Panc1 (cell line): ENCODE results near the gene ADD1. TPM values are rescaled to one million over a fixed set of nuclear protein-coding genes. Genes with fewer than 3 reads are reported as not detected.

Experiments used
- ATAC-seq: fragments of 200-7000 bp; cut with Tn5 transposase; 2 replicates; pipeline ENCODE4 v1.9.1; 2020; ENCODE audit warnings: mild to moderate bottlenecking, moderate library complexity
- BruUV-seq: library from RNA; stranded (reverse); fragments of 400-500 nt; replicated peaks from 2 replicates; lab custom pipeline; 2021; lab: Mats Ljungman, UMichigan
- CTCF ChIA-PET: fragments of 300-600 bp; sonication (Branson Sonifier 250); formaldehyde crosslinking; loops from one replicate; lab custom pipeline; 2022; ENCODE audit warnings: antibody characterized with exemption; lab: Charles Lee
- POLR2A ChIA-PET: fragments of 300-600 bp; sonication (Branson Sonifier 250); formaldehyde crosslinking; loops from one replicate; lab custom pipeline; 2022; ENCODE audit warnings: antibody characterized with exemption; lab: Charles Lee
- DNase-seq: peaks from one replicate; pipeline ENCODE4 v3.0.0-alpha.2; 2010; ENCODE audit warnings: low read depth, low spot score
- H3K27ac ChIP-seq: 2 replicates; pipeline ENCODE4 v1.5.1; 2011; ENCODE audit warnings: mild to moderate bottlenecking, low read length, inconsistent platforms
- H3K27me3 ChIP-seq: fragments of 200-500 bp; sonication (Bioruptor generic); 2 replicates; pipeline ENCODE4 v1.6.0; 2014; ENCODE audit warnings: low read length, inconsistent platforms; ENCODE audit not compliant: control insufficient read depth, insufficient read depth
- H3K36me3 ChIP-seq: fragments of 200-500 bp; sonication (Bioruptor generic); 2 replicates; pipeline ENCODE4 v1.5.1; 2014; ENCODE audit warnings: inconsistent platforms, mild to moderate bottlenecking, low read length, moderate library complexity; ENCODE audit not compliant: control insufficient read depth, insufficient read depth
- H3K4me1 ChIP-seq: 2 replicates; pipeline ENCODE4 v1.5.1; 2011; ENCODE audit warnings: inconsistent platforms, mild to moderate bottlenecking, low read length, moderate library complexity; ENCODE audit not compliant: control insufficient read depth, insufficient read depth
- H3K4me3 ChIP-seq, 2 experiments: 2 replicates each; pipeline ENCODE4 v1.5.1; 2011 to 2012; ENCODE audit warnings: low read depth in 2 of 2, low read length in 2 of 2, mild to moderate bottlenecking in 2 of 2, inconsistent platforms in 1 of 2, moderate library complexity in 1 of 2
- H3K9me3 ChIP-seq: fragments of 200-500 bp; sonication (Bioruptor generic); 2 replicates; pipeline ENCODE4 v1.5.1; 2014; ENCODE audit warnings: low read depth, mild to moderate bottlenecking, inconsistent platforms, low read length, moderate library complexity; ENCODE audit not compliant: control insufficient read depth, insufficient read depth
- POLR2AphosphoS5 ChIP-seq: IDR thresholded peaks from 2 replicates; pipeline ENCODE4 v1.6.1; 2012; ENCODE audit warnings: mild to moderate bottlenecking, low read depth, low read length, moderate library complexity
- REST ChIP-seq, 2 experiments: IDR thresholded peaks; 2 replicates each; pipeline ENCODE4 v1.6.1; 2011 to 2012; ENCODE audit warnings: low read depth in 2 of 2, control low read depth in 1 of 2, low read length in 1 of 2, mild to moderate bottlenecking in 1 of 2, moderate library complexity in 1 of 2; ENCODE audit not compliant: insufficient read depth in 1 of 2
- SIN3A ChIP-seq: IDR thresholded peaks from 2 replicates; pipeline ENCODE4 v1.6.1; 2012; ENCODE audit warnings: low read depth, mild to moderate bottlenecking, low read length, moderate library complexity, borderline replicate concordance; ENCODE audit not compliant: insufficient read depth
- TCF7L2 ChIP-seq: IDR thresholded peaks from 2 replicates; pipeline ENCODE4 v1.6.1; 2011; ENCODE audit warnings: mild to moderate bottlenecking, low read depth, low read length, inconsistent platforms
- in situ Hi-C: cut with HindIII; loops from 2 replicates; pipeline ENCODE4 v1.10.0; 2016; ENCODE audit warnings: low sequenced_read_pairs, low pct_unique_long_range_greater_than_20kb
- intact Hi-C: fragments of 100-400 bp; cut with micrococcal nuclease; formaldehyde crosslinking; loops from one replicate; pipeline ENCODE4 v1.10.0; 2022; ENCODE audit not compliant: unreplicated experiment
- total RNA-seq: library from RNA; stranded (reverse); gene quantifications from one replicate; pipeline ENCODE4 v1.2.1, GENCODE V29; 2021; ENCODE audit not compliant: unreplicated experiment
- TF ChIP-seq, protein P1 (sequence below): fragments of 450-650 bp; IDR thresholded peaks from 2 replicates; pipeline ENCODE4 v1.5.1; 2017; ENCODE audit warnings: mild to moderate bottlenecking

ADD1 gene
- total RNA-seq, 1 experiment from 2014 or later = 158 TPM

- in situ Hi-C loops (no loop called here), intact Hi-C loops (loop anchor here (10.0 kb wide), 2 partner anchors 141 to 171 kb away; partner anchors contain the start of gene SH3BP2)
- H3K9me3 ChIP-seq = no peaks in the 10 kb centered on the region
- no peaks in the 10 kb centered on the region for H3K27me3 ChIP-seq
- CTCF ChIA-PET = no interaction called here
- no TSS peak for BruUV-seq
- POLR2A ChIA-PET = interaction anchor here (0.6 kb wide), 1 partner anchor 30 kb away, joined by 6 read pairs; no protein-coding TSS in a partner anchor
- DNase-seq = peak; percentile 84
- peaks cover 32% of the 10 kb centered on the region for H3K4me1 ChIP-seq
- no peaks in the 10 kb centered on the region; the same call in 1 of the 2 replicates for H3K36me3 ChIP-seq
- TF ChIP-seq POLR2AphosphoS5 = peak; percentile 17; the same call in 1 of the 2 replicates
- TF ChIP-seq, protein P1, sequence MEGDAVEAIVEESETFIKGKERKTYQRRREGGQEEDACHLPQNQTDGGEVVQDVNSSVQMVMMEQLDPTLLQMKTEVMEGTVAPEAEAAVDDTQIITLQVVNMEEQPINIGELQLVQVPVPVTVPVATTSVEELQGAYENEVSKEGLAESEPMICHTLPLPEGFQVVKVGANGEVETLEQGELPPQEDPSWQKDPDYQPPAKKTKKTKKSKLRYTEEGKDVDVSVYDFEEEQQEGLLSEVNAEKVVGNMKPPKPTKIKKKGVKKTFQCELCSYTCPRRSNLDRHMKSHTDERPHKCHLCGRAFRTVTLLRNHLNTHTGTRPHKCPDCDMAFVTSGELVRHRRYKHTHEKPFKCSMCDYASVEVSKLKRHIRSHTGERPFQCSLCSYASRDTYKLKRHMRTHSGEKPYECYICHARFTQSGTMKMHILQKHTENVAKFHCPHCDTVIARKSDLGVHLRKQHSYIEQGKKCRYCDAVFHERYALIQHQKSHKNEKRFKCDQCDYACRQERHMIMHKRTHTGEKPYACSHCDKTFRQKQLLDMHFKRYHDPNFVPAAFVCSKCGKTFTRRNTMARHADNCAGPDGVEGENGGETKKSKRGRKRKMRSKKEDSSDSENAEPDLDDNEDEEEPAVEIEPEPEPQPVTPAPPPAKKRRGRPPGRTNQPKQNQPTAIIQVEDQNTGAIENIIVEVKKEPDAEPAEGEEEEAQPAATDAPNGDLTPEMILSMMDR = no peak
- H3K27ac ChIP-seq = peak overlapping the region; percentile 89
- H3K4me3 ChIP-seq = peak overlapping the region; percentile 64 to 82
- peak; percentile 10; the same call in 1 of the 2 replicates for ATAC-seq
Measured at GRCh38 chr4:2935762-2936743, 92.4 kb downstream of the ADD1 start.

DNA sequence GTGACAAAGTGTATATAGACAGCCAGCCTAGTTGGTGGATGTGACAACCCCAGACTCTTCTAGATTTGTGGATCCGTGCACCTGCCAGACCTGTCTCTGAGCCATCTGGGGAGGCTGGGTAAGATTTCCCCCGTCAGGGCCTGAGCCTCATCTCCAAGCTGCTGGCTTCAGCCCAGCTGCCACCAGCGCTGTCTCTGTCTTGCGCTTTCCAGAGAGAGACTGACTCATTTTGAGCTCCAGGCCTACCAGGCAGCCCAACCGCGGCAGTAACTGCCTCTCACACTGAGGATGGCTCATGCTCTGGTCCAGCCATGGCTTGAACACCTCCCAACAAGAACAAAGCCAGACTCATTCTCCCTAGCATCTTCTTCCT is 93.1 kb downstream of the ADD1 start:
- H3K27me3 ChIP-seq = no peaks in the 10 kb centered on the region
- H3K4me1 ChIP-seq = peaks cover 27% of the 10 kb centered on the region
- intact Hi-C loops (loop anchor here (10.0 kb wide), 2 partner anchors 142 to 172 kb away; partner anchors contain the start of gene SH3BP2), in situ Hi-C loops (no loop called here)
- TF ChIP-seq POLR2AphosphoS5 = no peak
- TF ChIP-seq SIN3A = no peak
- TF ChIP-seq REST (IDR thresholded peaks at IDR 0.05; ENCODE audit: insufficient read depth in 1 of 2, low read depth in 2 of 2, low read length in 1 of 2) = no peak
- TF ChIP-seq, protein P1 = no peak
- no peak for TF ChIP-seq TCF7L2
- ChIA-PET POLR2A (no interaction called here), CTCF (no interaction called here)
- DNase-seq (no peak), ATAC-seq (peak; percentile 3; the same call in 1 of the 2 replicates)
- H3K9me3 ChIP-seq = no peaks in the 10 kb centered on the region
- peak overlapping the region in 1 of 2 experiments; percentile 64; a peak in 2 of 4 replicates for H3K4me3 ChIP-seq
- peak overlapping the region; percentile 89 for H3K27ac ChIP-seq
- BruUV-seq = no TSS peak
- no peaks in the 10 kb centered on the region; the same call in 1 of the 2 replicates for H3K36me3 ChIP-seq
